Measurements from ENCODE around the gene HAPLN2. TPM values are rescaled to one million over a fixed set of nuclear protein-coding genes. Genes with fewer than 3 reads are reported as not detected.

Gene HAPLN2
- total and polyA plus RNA-seq, 2 of the 4 experiments (the other 2 are of a cell fraction) = not detected

- no CpG with 5 or more reads among the region's 5 CpGs for WGBS, 2 experiments (ENCODE audit: extremely low coverage in 2 of 2, insufficient read length in 1 of 2)
These were observed 29.7 kb upstream of the HAPLN2 start for GRCh38 chr1:156589546-156589945.

More at GRCh38 chr1:156589546-156589945, 29.7 kb upstream of the HAPLN2 start:
- ChIA-PET CTCF (no interaction called here), POLR2A (ENCODE audit: unreplicated experiment) (interaction anchor here (0.6 kb wide), 1 partner anchor 19 kb away, joined by 3 read pairs; no protein-coding TSS in a partner anchor)
- no peak for TF ChIP-seq SMC3 (IDR thresholded peaks at IDR 0.05; ENCODE audit: low read depth, low read length)
- no peak for TF ChIP-seq RFX5 (IDR thresholded peaks at IDR 0.05; ENCODE audit: low read depth, low read length)
- TF ChIP-seq FOS (IDR thresholded peaks at IDR 0.05; ENCODE audit: low read depth, low read length) = no peak
- no peak for TF ChIP-seq BHLHE40 (IDR thresholded peaks at IDR 0.05; ENCODE audit: low read depth, low read length)
- no peak for TF ChIP-seq MAFK (IDR thresholded peaks at IDR 0.05; ENCODE audit: low read depth, low read length)
- no peak for TF ChIP-seq CHD1 (IDR thresholded peaks at IDR 0.05; ENCODE audit: low read depth, low read length)
- no peak for TF ChIP-seq CEBPB (IDR thresholded peaks at IDR 0.05; ENCODE audit: low read depth, low read length)
- TF ChIP-seq MAZ (IDR thresholded peaks at IDR 0.05; ENCODE audit: borderline replicate concordance, low read depth, low read length) = no peak
- no peak for TF ChIP-seq RCOR1 (IDR thresholded peaks at IDR 0.05; ENCODE audit: insufficient replicate concordance, low read length)
- TF ChIP-seq USF2 (IDR thresholded peaks at IDR 0.05; ENCODE audit: low read depth, low read length) = no peak
- TF ChIP-seq RAD21 (IDR thresholded peaks at IDR 0.05; ENCODE audit: low read length) = no peak
- no peak for TF ChIP-seq MXI1 (IDR thresholded peaks at IDR 0.05; ENCODE audit: borderline replicate concordance, low read depth, low read length)
- TF ChIP-seq CTCF (conservative IDR thresholded peaks at IDR 0.05; ENCODE audit: low read depth, low read length) = no peak
- no peak for TF ChIP-seq ELK1 (IDR thresholded peaks at IDR 0.05; ENCODE audit: borderline replicate concordance, low read depth, low read length)
- no peak for TF ChIP-seq POLR2A (IDR thresholded peaks at IDR 0.05; ENCODE audit: low read depth, low read length)
- no peak for TF ChIP-seq NFE2L2 (IDR thresholded peaks at IDR 0.05; ENCODE audit: low read depth, low read length)
- intact Hi-C loops (cut with micrococcal nuclease) = no loop called here
- ATAC-seq (ENCODE audit: low read depth) = no peak
- peaks cover under 1% of the 10 kb centered on the region for H3K36me3 ChIP-seq (ENCODE audit: control insufficient read depth, insufficient read depth, low read length)
- H2BK5ac ChIP-seq (ENCODE audit: low read depth, low read length, poor library complexity, severe bottlenecking) = no peak overlapping the region
- peaks cover 11 to 18% of the 10 kb centered on the region in 2 experiments for H3K79me1 ChIP-seq (ENCODE audit: low read depth in 1 of 2, low read length in 2 of 2)
- dilution Hi-C loops (cut with HindIII; ENCODE audit: low sequenced_read_pairs, unreplicated experiment) = no loop called here
- no peak overlapping the region for H3K4me3 ChIP-seq (ENCODE audit: insufficient read depth, low read depth, low read length)
- H3K9ac ChIP-seq (ENCODE audit: low read depth, low read length) = no peak overlapping the region
- no peak overlapping the region for H4K91ac ChIP-seq (ENCODE audit: insufficient read depth, low read depth, low read length)
- in situ Hi-C loops (cut with MboI; ENCODE audit: low sequenced_read_pairs) = no loop called here
- H2BK20ac ChIP-seq (ENCODE audit: low read depth, low read length) = no peak overlapping the region
- H3K56ac ChIP-seq (ENCODE audit: extremely low read depth, insufficient read depth, low read length) = no peak overlapping the region
- no peak overlapping the region for H3K14ac ChIP-seq (replicated peaks; ENCODE audit: low read depth, low read length)
- H2AK5ac ChIP-seq (ENCODE audit: low read depth, low read length) = no peak overlapping the region
- H2AFZ ChIP-seq (replicated peaks; ENCODE audit: low read length, poor library complexity) = no peak overlapping the region
- DNase-seq = no peak
- no peak overlapping the region for H2BK15ac ChIP-seq (ENCODE audit: low read depth, low read length)
- peaks cover 10% of the 10 kb centered on the region for H3K9me1 ChIP-seq (ENCODE audit: insufficient read depth, low read length)
- no peaks in the 10 kb centered on the region for H3K9me3 ChIP-seq (ENCODE audit: control insufficient read depth, insufficient read depth, low read length)
- H3K27me3 ChIP-seq (ENCODE audit: control insufficient read depth, insufficient read depth, low read length) = peaks cover 15% of the 10 kb centered on the region
- no peak overlapping the region for H3K4me2 ChIP-seq (ENCODE audit: low read depth, low read length)
- no peak overlapping the region for H4K8ac ChIP-seq (ENCODE audit: low read depth in 2 of 2, low read length in 2 of 2)
- H3K27ac ChIP-seq (ENCODE audit: insufficient read depth, low read length) = no peak overlapping the region
- H4K20me1 ChIP-seq (ENCODE audit: insufficient read depth, low read length) = no peaks in the 10 kb centered on the region
- no peak overlapping the region for H3K4ac ChIP-seq (ENCODE audit: low read depth, low read length)
- H3K18ac ChIP-seq (ENCODE audit: low read depth, low read length) = no peak overlapping the region
- BruUV-seq (replicated peaks) = no TSS peak
- H2AK9ac ChIP-seq (replicated peaks; ENCODE audit: low read depth, low read length, poor library complexity) = no peak overlapping the region
- no peak overlapping the region for H2BK120ac ChIP-seq (ENCODE audit: low read depth, low read length)
- H3K4me1 ChIP-seq (ENCODE audit: control insufficient read depth, insufficient read depth, low read length) = peaks cover 3% of the 10 kb centered on the region; the same call in 1 of the 2 replicates
- no peak overlapping the region for H3K23ac ChIP-seq (ENCODE audit: low read depth, low read length)
- no peak overlapping the region for H4K5ac ChIP-seq (ENCODE audit: low read depth, low read length)

Data from IMR-90 (cell line).